Endothelial cell of umbilical vein (primary cell): ENCODE measurements around the gene ZNF786. TPM values are rescaled to one million over a fixed set of nuclear protein-coding genes. Genes with fewer than 3 reads are reported as not detected.

Experiments
- polyA plus RNA-seq, 4 experiments: library from polyadenylated mRNA; depleted of rRNA in 3 of 4; stranded (reverse) in 3 of 4; unstranded in 1 of 4; fragments of >200 nt; gene quantifications; 2 replicates each; pipeline versions ENCODE4 v1.2.1 to v1.2.3, GENCODE V29; 2011 to 2012; ENCODE audit warnings: missing spikeins in 1 of 4
- small RNA-seq: library from RNA; depleted of rRNA; stranded (forward); fragments of <200 nt; gene quantifications from one replicate; pipeline ENCODE3, GENCODE V24; 2012; ENCODE audit warnings: low replicate concordance, low read depth; ENCODE audit not compliant: insufficient read depth, insufficient read length
- total RNA-seq: library from RNA; stranded (reverse); gene quantifications from 2 replicates; pipeline ENCODE4 v1.2.3, GENCODE V29; 2021

ZNF786 gene
- total and polyA plus RNA-seq, 2 donors (not counting 3 experiments of a cell fraction or from before 2014, with no cell fraction given): 2.8 to 5.9 TPM

Small RNAs within 50 kb of the gene (small RNA-seq; reads per million reads assigned to genes)
- gene COX6B1P1 (not detected), gene RN7SL521P (not detected), gene RNU6-650P (1.3 reads per million)

Other genes with a start within 250 kb of the ZNF786 start
- gene EZH2, start 206.4 kb downstream of the ZNF786 start, total RNA-seq: 29.5 and 33.4 TPM in 2 replicates
- gene EZH2, start 206.4 kb downstream of the ZNF786 start, polyA plus RNA-seq: 15.2 and 16.9 TPM in 2 replicates
- 306 and 308 TPM in 2 replicates for gene PDIA4, start 62.2 kb downstream of the ZNF786 start, total RNA-seq
- 179 and 217 TPM in 2 replicates for gene PDIA4, start 62.2 kb downstream of the ZNF786 start, polyA plus RNA-seq
- 0.93 and 2.0 TPM in 2 replicates for gene ZNF425, start 35.6 kb upstream of the ZNF786 start, total RNA-seq
- gene ZNF425, start 35.6 kb upstream of the ZNF786 start, polyA plus RNA-seq: 0.45 and 0.68 TPM in 2 replicates
- 8.6 and 10.6 TPM in 2 replicates for gene ZNF398, start 56.7 kb upstream of the ZNF786 start, total RNA-seq
- 7.5 and 11.1 TPM in 2 replicates for gene ZNF398, start 56.7 kb upstream of the ZNF786 start, polyA plus RNA-seq
- 34.4 and 36.0 TPM in 2 replicates for gene ZNF282, start 104.8 kb upstream of the ZNF786 start, total RNA-seq
- gene ZNF282, start 104.8 kb upstream of the ZNF786 start, polyA plus RNA-seq: 20.0 and 33.2 TPM in 2 replicates
- 9.0 and 9.2 TPM in 2 replicates for gene ZNF212, start 148.9 kb upstream of the ZNF786 start, total RNA-seq
- 3.3 and 3.6 TPM in 2 replicates for gene ZNF212, start 148.9 kb upstream of the ZNF786 start, polyA plus RNA-seq
- 9.2 and 9.8 TPM in 2 replicates for gene ZNF783, start 171.5 kb upstream of the ZNF786 start, total RNA-seq
- 7.3 and 8.0 TPM in 2 replicates for gene ZNF783, start 171.5 kb upstream of the ZNF786 start, polyA plus RNA-seq